Right forelimb (tissue), 1 donor: ENCODE results near the gene ZP3.
A peak's percentile ranks its signal among the peaks of the same experiment; 100 is the strongest.
"Not testable (repeated sequence)": the region's sequence is repeated elsewhere in the genome, so short reads cannot be mapped to it uniquely, and the experiment has no call there.

ENCODE experiments used
- DNase-seq: peaks from one replicate; pipeline ENCODE4 v3.0.0-alpha.2; 2018

The ZP3 gene

DNA sequence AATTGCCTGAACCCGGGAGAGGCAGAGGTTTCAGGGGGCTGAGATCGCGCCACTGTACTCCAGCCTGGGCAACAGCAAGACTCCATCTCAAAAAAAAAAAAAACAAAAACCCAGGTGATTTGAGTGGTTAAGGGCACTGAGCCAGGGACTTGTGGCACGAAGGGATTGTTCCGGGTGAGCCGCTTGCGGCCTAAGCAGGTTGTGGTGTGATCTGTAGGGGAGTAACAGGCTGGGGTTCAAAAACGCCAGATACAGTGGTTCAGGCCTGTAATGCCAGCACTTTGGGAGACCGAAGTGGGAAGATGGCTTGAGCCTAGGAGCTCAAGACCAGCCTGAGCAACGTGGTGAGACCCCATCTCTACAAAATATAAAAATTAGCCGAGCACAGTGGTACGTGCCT is 19.1 kb downstream of the ZP3 start:
- not testable (repeated sequence) for DNase-seq

GRCh38 chr7:76445577-76446008 is 20.8 kb downstream of the ZP3 start:
- DNase-seq: not testable (repeated sequence)

- DNase-seq: not testable (repeated sequence)
These were observed 32.3 kb downstream of the ZP3 start for GRCh38 chr7:76457017-76457416.

- not testable (repeated sequence) for DNase-seq
These were observed 33.8 kb downstream of the ZP3 start for GRCh38 chr7:76458504-76458903.

DNA sequence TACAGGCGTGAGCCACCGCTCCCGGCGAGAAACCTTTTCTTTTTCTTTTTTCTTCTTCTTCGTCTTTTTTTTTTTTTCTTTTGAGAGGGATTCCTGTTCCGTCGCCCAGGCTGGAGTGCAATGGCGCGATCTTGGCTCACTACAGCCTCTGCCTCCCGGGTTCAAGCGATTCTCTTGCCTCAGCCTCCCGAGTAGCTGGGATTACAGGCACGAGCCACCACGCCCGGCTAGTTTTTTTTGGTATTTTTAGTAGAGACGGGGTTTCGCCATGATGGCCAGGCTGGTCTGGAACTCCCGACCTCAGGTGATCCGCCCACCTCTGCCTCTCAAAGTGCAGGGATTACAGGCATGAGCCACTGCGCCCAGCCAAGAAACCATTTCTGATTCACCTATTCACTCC is 36.0 kb downstream of the ZP3 start:
- DNase-seq: not testable (repeated sequence)

DNA sequence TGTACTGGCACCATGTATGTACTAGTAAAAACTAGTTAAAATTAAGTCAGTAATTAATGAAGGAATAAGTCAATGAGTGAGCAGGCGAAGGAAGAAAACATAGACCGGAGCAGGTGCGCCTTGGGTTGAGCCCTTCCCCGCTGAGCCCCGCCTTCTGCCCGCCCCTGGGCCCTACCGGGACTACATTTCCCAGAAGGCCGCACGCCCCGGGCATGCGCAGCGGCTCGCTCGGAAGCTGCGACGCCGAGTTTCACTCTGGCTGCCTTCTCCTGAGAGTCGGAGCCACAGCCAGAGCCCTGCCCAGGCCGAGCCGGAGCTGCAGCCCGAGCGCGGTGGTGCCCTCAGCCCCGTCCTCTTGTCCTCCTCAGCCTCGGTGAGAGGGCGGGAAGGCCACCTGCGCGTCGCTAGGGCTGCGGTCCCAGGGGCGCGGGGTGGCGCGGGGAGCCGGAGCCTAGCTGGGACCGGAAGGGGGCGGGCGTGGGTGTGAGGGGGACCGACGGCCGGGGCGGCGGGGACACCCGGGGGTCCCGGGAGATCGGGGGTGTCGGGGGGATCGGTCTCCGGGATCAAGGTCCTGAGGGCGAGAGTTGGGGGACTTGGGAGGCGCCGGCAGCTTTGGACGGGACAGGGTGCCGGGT is 36.8 kb downstream of the ZP3 start, which contains the start of gene DTX2:
Gene DTX2 (plus strand): TSS at position 246 of the 638 bp plus-strand sequence. CDS start 18,801 bp downstream, outside the sequence.
- not testable (repeated sequence) for DNase-seq

DNA sequence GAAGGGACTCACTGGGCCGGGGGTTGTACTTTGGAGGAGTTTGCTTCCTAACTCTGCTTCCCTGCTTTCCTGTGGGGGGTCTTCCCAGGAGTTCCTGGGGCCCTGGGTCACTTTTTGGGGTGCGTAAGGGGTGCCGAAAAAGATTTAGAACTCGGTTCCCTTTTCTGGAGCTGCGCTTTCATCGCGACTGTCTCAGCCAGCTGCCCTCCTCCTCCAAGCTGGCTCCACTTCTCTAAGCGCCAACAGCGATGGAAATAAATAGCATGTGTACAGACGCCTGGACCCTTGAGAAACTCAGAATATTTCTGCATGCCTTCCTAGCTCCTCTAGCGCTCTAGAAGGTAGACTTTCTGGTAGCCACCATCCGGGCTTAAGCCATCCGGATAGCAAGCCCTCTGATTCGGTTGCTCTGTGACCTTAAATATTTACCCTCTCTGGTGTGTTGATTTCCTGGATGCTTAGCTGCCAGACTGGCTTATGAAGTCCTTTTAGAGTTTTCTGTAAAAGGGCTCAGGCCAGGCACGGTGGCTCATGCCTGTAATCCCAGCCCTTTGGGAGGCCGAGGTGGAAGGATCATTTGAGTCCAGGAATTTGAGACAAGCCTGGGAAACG is 37.6 kb downstream of the ZP3 start:
- not testable (repeated sequence) for DNase-seq

- not testable (repeated sequence) for DNase-seq
These were observed 40.2 kb downstream of the ZP3 start for GRCh38 chr7:76464959-76465358.

DNA sequence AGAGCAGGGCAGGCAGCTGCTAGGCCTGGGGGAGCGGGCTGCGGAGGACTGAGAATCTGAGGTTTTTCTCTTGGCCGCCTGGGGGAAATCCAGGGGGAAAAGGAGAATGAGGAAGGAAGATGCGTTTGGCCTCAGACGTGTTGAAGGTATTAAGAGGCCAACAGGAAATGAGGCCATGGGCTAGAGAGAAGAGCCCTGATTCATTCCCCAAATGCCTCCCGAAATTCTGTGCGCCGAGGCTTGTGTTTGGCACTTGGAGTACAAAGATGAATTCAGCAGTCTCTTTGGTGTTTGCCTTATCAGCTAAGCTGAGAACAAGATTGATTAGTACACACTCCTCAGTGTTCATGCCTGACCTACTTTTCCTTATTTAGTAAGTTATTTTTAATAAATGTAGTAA is 41.2 kb downstream of the ZP3 start:
- not testable (repeated sequence) for DNase-seq

DNA sequence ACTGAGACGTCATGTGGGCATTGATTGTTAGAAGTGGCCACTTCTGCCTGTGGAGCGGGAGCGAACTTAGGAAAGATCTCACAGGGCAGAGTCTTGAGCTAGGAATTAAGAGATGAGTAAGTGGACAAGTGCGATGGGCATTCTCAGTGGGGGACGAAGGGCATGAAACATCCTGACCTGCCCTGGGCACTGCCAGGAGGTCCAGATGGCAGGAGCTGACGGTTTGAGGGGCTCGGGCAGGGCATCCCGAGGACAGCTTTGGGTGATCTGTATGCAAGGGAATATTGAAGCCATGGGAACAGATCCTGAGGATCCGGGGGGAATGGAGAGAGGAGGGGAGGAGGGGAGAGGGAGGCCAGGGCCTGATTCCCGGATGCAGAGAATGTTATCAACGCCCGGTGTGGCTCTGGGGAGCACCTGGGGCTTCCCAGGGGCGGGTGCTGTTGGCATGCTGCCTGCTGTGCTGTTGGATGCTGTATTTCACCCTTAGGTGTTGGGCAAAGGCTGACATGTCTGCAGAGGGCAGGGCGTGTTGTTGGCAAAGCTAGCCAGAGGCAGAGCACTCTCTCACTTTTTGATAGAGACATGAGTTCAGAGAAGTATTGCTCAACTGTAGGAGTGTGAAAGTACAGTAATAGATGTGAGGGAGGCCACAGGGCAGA is 43.1 kb downstream of the ZP3 start:
- not testable (repeated sequence) for DNase-seq

DNA sequence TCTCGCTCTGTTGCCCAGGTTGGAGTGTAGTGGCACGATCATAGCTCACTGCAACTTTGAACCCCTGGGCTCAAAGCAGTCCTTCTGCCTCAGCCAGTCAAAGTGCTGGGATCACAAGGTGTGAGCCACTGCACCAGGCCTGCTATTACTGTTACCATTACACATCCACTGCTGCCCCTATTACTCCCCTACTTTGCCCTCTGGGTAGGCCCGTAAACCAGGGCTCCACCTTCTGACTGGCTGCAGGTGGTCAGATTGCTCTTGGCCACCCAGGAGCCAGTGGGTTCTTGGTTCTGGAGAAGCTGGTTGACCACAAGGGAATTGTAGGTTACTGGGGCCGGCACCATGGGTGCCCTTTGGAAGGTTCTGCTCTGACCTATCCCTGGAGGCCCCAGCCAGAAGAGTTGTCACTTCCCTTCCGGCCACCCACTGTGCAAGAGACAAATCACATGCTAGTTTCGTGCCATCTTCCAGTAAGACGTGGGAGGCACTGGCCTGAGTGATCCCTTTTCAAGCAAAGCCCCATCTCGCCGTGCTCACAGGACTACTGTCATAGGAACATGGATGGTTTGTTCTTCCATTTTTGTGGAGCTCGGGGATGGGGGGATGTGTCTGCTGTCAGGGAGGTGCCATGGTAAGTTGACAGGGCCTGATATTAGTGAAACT is 46.9 kb downstream of the ZP3 start:
- not testable (repeated sequence) for DNase-seq

DNA sequence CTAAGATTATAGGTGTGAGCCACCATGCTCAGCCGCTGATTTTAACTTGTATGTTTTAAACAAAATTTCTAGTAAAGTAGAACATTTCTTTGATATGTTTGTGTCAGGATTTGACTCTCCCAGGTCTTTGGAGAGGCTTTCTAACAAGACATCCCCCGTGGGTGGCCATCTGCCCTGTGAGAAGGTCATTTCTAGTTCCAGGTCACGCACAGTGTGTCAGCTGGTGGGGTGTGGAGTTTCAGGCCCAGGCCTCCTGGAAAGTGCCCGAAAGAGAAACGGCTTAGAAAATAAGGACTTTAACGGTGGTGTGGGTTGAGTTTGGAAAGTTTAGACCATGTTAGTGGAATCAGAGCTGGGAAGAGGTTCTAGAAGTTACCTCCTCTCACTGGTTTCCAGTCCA is 48.3 kb downstream of the ZP3 start:
- not testable (repeated sequence) for DNase-seq

DNA sequence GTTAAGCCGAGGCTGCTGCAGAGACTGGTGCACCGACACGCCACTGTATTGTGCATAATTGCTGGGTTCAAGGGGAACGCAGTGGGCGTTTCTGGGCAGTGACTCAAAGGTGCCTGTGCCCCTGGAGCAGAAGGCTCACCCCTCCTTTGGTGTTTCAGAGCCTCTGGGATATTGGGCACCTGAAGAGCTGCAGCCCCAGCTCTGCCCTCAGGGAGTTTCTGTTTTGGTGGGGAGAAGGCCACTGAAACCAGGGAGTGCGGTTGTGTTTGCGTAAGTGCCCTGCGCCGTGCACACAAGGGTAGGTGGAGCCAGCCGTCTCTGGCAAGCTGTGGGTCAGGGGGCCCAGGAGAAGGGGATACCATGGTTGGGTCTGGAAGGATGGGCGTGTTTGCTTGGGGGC is 51.5 kb downstream of the ZP3 start:
- not testable (repeated sequence) for DNase-seq

DNA sequence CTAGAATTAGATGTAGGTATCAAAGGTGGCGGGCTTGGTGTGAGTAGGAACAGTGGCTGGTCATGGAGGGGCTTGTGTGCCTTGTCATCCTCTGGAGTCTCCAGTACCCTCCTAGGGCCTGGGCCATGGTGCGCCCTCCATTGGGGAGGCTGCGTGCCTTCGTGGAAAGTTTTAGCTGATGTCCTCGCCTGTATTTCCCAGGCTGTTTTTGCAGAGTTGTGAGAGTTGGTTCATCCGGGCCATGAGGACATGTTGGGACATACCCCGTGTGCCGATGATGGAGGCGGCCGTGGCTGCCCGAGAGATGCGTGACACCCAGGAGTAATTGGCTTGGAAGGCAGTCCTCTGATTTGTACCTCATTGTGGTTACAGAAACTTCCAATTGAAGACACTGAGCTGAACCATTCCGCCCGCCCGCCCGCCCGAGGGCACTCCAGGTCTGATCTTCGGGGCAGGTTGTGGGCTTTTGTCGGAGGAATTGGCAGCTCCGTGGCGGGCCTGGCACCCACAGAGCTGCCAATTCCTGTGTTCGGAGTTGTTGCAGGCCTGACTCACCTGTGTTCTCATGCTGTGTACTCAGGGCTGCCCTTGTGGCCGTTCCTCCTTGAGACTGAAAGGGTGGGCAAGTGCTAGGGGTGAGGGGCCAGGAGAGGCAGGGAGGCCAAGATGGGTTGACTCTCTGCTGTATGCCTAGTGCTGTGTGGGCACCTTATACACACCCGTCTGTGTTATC is 52.2 kb downstream of the ZP3 start:
- not testable (repeated sequence) for DNase-seq

- DNase-seq: not testable (repeated sequence)
These were observed 54.9 kb downstream of the ZP3 start for GRCh38 chr7:76479628-76480027.

DNA sequence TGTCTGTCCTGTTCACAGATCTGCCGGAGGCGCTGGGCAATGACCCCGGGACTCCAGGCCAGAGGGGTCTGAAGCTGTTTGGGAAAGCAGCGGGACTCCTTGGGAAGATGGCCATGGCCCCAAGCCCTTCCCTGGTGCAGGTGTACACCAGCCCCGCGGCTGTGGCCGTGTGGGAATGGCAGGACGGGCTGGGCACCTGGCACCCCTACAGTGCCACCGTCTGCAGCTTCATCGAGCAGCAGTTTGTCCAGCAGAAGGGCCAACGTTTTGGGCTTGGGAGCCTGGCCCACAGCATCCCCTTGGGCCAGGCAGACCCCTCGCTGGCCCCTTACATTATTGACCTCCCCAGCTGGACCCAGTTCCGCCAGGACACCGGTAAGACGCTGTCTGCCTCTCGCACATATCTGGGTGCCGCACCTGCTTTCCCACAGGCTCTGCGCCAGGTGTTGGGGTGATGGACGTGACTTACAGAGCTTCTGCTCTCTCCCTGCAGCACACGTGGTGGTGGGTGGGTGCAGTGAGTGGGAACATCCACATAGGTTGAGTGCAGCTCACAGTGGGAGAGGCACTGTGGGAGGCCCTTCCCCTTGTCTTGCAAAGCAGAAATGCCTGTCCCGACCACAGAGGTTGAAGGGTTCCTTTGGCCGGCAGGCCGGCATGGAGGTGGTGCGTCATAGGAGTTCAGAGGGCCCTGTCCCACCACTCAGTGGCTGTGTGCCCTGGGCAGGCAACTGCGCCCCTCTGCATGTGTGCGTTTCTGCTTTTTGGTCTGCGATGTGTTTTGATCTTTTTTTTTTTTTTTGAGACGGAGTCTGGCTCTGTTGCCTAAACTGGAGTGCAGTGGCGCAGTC is 55.9 kb downstream of the ZP3 start:
- not testable (repeated sequence) for DNase-seq

- peak; percentile 22 for DNase-seq
These were observed 57.9 kb downstream of the ZP3 start for GRCh38 chr7:76482660-76483059.

GRCh38 chr7:76483081-76483480 is 58.3 kb downstream of the ZP3 start:
- peak; percentile 17 for DNase-seq

- DNase-seq: not testable (repeated sequence)
These were observed 59.7 kb downstream of the ZP3 start for GRCh38 chr7:76484456-76484855.

DNA sequence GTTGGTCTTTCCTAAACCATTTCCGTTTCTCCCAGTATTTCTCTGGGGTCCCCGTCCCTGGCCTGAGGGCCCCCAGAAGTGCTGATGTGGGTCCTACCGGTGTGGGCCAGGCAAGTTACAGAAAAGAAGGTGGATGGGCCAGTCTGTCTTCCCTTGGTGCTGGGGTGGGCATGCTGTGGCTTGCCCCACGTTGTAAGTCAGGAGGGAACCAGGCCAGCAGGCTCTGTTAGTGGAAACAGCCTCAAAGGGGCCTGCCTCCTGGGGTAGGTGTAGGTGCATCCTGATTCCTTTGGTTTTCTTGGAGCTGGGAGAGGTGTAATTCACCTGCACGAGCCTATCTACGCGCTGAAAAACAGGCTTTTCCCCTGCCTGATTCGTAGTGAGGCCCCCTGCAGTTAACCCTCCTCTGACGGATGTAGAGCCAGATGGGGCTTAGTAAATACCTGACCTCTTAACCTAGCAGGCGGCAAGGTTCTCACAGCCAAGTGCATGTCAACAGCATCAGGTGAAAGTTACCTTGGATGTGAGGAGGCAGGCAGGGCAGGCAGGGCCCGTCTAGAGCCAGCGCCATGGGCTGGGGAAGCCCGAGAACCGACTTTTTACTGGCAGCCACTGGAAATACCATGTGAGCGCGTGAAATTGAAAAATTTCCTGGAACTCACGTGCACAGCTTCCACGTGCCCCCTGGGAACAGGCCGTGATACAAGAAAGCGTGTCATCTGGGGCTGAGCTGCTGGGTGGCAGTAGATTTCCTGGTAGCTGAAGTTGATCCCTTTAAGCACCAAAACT is 61.3 kb downstream of the ZP3 start:
- DNase-seq: not testable (repeated sequence)

DNA sequence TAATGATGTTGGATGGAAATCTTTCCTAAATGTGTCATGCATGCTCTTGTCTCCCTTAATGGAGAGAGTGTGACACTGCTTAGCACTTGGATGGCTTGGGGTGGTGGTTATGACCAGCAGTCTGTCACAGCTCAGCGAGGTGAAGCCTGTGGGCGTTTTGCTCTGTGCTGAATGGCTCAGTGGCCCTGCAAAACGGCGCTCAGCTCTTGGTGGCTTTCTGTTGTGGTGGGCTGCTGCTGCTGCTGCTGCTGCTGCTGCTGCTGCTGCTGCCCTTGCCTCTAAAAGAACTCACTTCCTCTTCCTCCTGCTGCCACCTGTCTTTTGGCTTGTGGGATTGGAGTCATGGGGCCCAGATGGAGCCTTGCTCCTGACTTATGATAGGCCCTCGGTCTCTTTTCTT is 61.9 kb downstream of the ZP3 start:
- DNase-seq: not testable (repeated sequence)
